Hepatocyte (in vitro differentiated cells): Measurements from ENCODE around the gene SLC4A8.

Experiments used
- CTCF ChIP-seq: fragments of 200-600 bp; sonication (generic); IDR thresholded peaks from 2 replicates; pipeline ENCODE4 v1.5.1; 2016; ENCODE audit warnings: antibody characterized with exemption, mild to moderate bottlenecking; ENCODE audit not compliant: poor library complexity
- EZH2phosphoT487 ChIP-seq: fragments of 200-600 bp; sonication (generic); IDR thresholded peaks from one replicate; pipeline ENCODE4 v1.6.1; 2018; ENCODE audit warnings: antibody characterized with exemption, mild to moderate bottlenecking, low read depth, moderate library complexity; ENCODE audit not compliant: unreplicated experiment, severe bottlenecking

GRCh38 chr12:51377099-51377984, 47.3 kb upstream of the SLC4A8 start:
- TF ChIP-seq CTCF (no peak), EZH2phosphoT487 (no peak)
